GM04503 (cell line): ENCODE measurements around the gene MARS1.
A peak's percentile ranks its signal among the peaks of the same experiment; 100 is the strongest.

Experiments
- DNase-seq: peaks from one replicate; pipeline ENCODE4 v3.0.0-alpha.2; 2012; ENCODE audit warnings: low read depth

The MARS1 gene

GRCh38 chr12:57530396-57531142 lies 42.7 kb downstream of the MARS1 start:
- DNase-seq = no peak

- DNase-seq = no peak
These were observed 44.0 kb downstream of the MARS1 start for GRCh38 chr12:57531836-57532235.

GRCh38 chr12:57533108-57533507 lies 45.2 kb downstream of the MARS1 start:
- DNase-seq = no peak

- no peak for DNase-seq
These were observed 46.4 kb downstream of the MARS1 start for GRCh38 chr12:57534250-57534649.

GRCh38 chr12:57534991-57535543 lies 47.2 kb downstream of the MARS1 start:
- no peak for DNase-seq

- DNase-seq = no peak
These were observed 48.1 kb downstream of the MARS1 start for GRCh38 chr12:57535764-57536596.

- DNase-seq = no peak
These were observed 48.7 kb downstream of the MARS1 start for GRCh38 chr12:57536597-57536942.

GRCh38 chr12:57539134-57539768 lies 51.4 kb downstream of the MARS1 start:
- no peak for DNase-seq

- DNase-seq = no peak
These were observed 53.1 kb downstream of the MARS1 start for GRCh38 chr12:57541001-57541400.

GRCh38 chr12:57541717-57542116 lies 53.8 kb downstream of the MARS1 start:
- no peak for DNase-seq

- no peak for DNase-seq
These were observed 55.7 kb downstream of the MARS1 start for GRCh38 chr12:57543581-57543980.

- no peak for DNase-seq
These were observed 58.1 kb downstream of the MARS1 start for GRCh38 chr12:57545809-57546437.

- peak; percentile 83 for DNase-seq
These were observed 58.8 kb downstream of the MARS1 start, which contains the start of gene DCTN2 for GRCh38 chr12:57546438-57547287. DCTN2 (minus strand) TSS chr12:57547192; CDS start chr12:57547063, 129 bp downstream.

GRCh38 chr12:57547288-57548012 lies 59.6 kb downstream of the MARS1 start:
- no peak for DNase-seq

GRCh38 chr12:57548013-57548315 lies 60.1 kb downstream of the MARS1 start:
- DNase-seq = no peak

GRCh38 chr12:57548488-57548887 lies 60.6 kb downstream of the MARS1 start:
- DNase-seq = no peak

GRCh38 chr12:57549203-57549908 lies 61.5 kb downstream of the MARS1 start:
- DNase-seq = no peak

GRCh38 chr12:57549909-57550640 lies 62.2 kb downstream of the MARS1 start, which contains the start of gene KIF5A:
KIF5A (plus strand) TSS chr12:57550044; CDS start chr12:57550272, 228 bp downstream.
- no peak for DNase-seq
